ENCODE measurements around the gene LLCFC1. TPM values are rescaled to one million over a fixed set of nuclear protein-coding genes. Genes with fewer than 3 reads are reported as not detected.

LLCFC1 gene
- total and polyA plus RNA-seq, 2 of the 8 experiments (the other 6 are each of a cell fraction or from before 2014, with no cell fraction given) = not detected

GRCh38 chr7:142894985-142895593 is 44.2 kb upstream of the LLCFC1 start:
- Histone ChIP-seq H3K4me2 (ENCODE audit: insufficient read depth in 1 of 2, low read depth in 2 of 2, low read length in 2 of 2) (no peak overlapping the region), H4K20me1 (replicated peaks in 1 of 2; ENCODE audit: control insufficient read depth in 1 of 2, insufficient read depth in 2 of 2, low read length in 2 of 2) (peaks cover 0 to 7% of the 10 kb centered on the region in 2 experiments), H3K56ac (replicated peaks; ENCODE audit: insufficient read length, low read depth, low read length) (no peak overlapping the region), H4K8ac (ENCODE audit: extremely low read depth, insufficient read depth, low read length) (no peak overlapping the region), H2BK15ac (ENCODE audit: low read length) (no peak overlapping the region), H2AK5ac (ENCODE audit: low read depth, low read length) (no peak overlapping the region), H2BK5ac (ENCODE audit: low read depth, low read length) (no peak overlapping the region), H3K9me3 (ENCODE audit: insufficient read depth in 2 of 2, low read depth in 1 of 2, low read length in 1 of 2) (no peaks in the 10 kb centered on the region), H2BK12ac (ENCODE audit: low read depth, low read length) (no peak overlapping the region), H3K4ac (replicated peaks; ENCODE audit: insufficient read length, low read depth, low read length) (no peak overlapping the region), H3K4me1 (replicated peaks in 1 of 4; ENCODE audit: control insufficient read depth in 3 of 4, insufficient read depth in 4 of 4, low read length in 3 of 4) (peaks cover 0 to 3% (median 0%) of the 10 kb centered on the region in 4 experiments; a peak in 1 of 7 replicates), H3K23ac (ENCODE audit: insufficient read length) (no peak overlapping the region), H3K18ac (ENCODE audit: extremely low read depth, low read length) (no peak overlapping the region), H3K79me2 (ENCODE audit: control insufficient read depth in 1 of 2, insufficient read depth in 2 of 2, low read length in 2 of 2) (no peaks in the 10 kb centered on the region), H2BK20ac (ENCODE audit: low read length) (no peak overlapping the region), H3K14ac (ENCODE audit: insufficient read length) (no peak overlapping the region), H4K91ac (replicated peaks; ENCODE audit: insufficient read length, low read length) (no peak overlapping the region), H2BK120ac (replicated peaks; ENCODE audit: low read depth, low read length) (no peak overlapping the region), H2AFZ (ENCODE audit: low read length) (no peak overlapping the region), H3K27me3 (replicated peaks in 1 of 4; ENCODE audit: control insufficient read depth in 3 of 4, extremely low read depth in 1 of 4, insufficient read depth in 3 of 4, low read length in 3 of 4) (no peaks in the 10 kb centered on the region; a peak in 1 of 7 replicates), H3K27ac (ENCODE audit: low read depth, low read length) (no peak overlapping the region), H3K79me1 (ENCODE audit: low read depth, low read length) (no peaks in the 10 kb centered on the region), H3K36me3 (ENCODE audit: control insufficient read depth in 2 of 4, insufficient read depth in 4 of 4, low read length in 3 of 4) (no peaks in the 10 kb centered on the region), H3K4me3 (ENCODE audit: extremely low read depth in 1 of 4, insufficient read depth in 2 of 4, low read depth in 3 of 4, low read length in 4 of 4) (no peak overlapping the region), H4K5ac (ENCODE audit: insufficient read length, low read depth, low read length) (no peak overlapping the region), H3K9ac (replicated peaks in 1 of 4; ENCODE audit: extremely low read depth in 1 of 4, low read depth in 3 of 4, low read length in 3 of 4) (no peak overlapping the region), H3K23me2 (ENCODE audit: low read depth, low read length) (peaks cover 6% of the 10 kb centered on the region; the same call in 1 of the 2 replicates)
- WGBS, 2 experiments (ENCODE audit: extremely low coverage in 1 of 2, insufficient coverage in 1 of 2, insufficient read length in 1 of 2, insufficient replicate concordance in 2 of 2, low coverage in 1 of 2, low lambda C conversion rate in 2 of 2, missing lambda C conversion rate in 1 of 2) = 81% methylated on average over 6 of the region's 6 CpGs; no CpG with 5 or more reads in 1 of the 2 experiments
- FAIRE-seq (no peak), DNase-seq (ENCODE audit: low read depth in 1 of 2, low spot score in 2 of 2) (no peak)
- ChIA-PET POLR2A (ENCODE audit: partially characterized antibody) (no interaction called here), CTCF (ENCODE audit: partially characterized antibody) (interaction anchor here (0.7 to 8.2 kb wide), 11 partner anchors 14 to 114 kb away, joined by 3 to 69 read pairs (median 6); partner anchors contain the start of gene LLCFC1)
- TF ChIP-seq BACH1 (IDR thresholded peaks at IDR 0.05; ENCODE audit: low read length) (no peak), CBX8 (IDR thresholded peaks at IDR 0.05; ENCODE audit: borderline replicate concordance, low read depth, low read length) (no peak), GTF2F1 (IDR thresholded peaks at IDR 0.05; ENCODE audit: borderline replicate concordance, low read depth, low read length) (no peak), RAD21 (IDR thresholded peaks at IDR 0.05 in 1 of 2, conservative IDR thresholded peaks at IDR 0.05 in 1 of 2; ENCODE audit: low read depth in 2 of 2, low read length in 2 of 2) (no peak), CTBP2 (IDR thresholded peaks at IDR 0.05; ENCODE audit: borderline replicate concordance, insufficient read depth, insufficient read length, low read length) (no peak), HDAC2 (IDR thresholded peaks at IDR 0.05; ENCODE audit: borderline replicate concordance in 1 of 2, low read depth in 2 of 2, low read length in 2 of 2) (no peak), SIN3A (conservative IDR thresholded peaks at IDR 0.05 in 1 of 2, IDR thresholded peaks at IDR 0.05 in 1 of 2; ENCODE audit: low read depth in 1 of 2, low read length in 2 of 2) (no peak), RNF2 (IDR thresholded peaks at IDR 0.05; ENCODE audit: borderline replicate concordance, low read depth, low read length, missing control alignments, poor library complexity, severe bottlenecking) (no peak), GABPA (IDR thresholded peaks at IDR 0.05; ENCODE audit: borderline replicate concordance, insufficient read depth, low read length) (no peak), RBBP5 (IDR thresholded peaks at IDR 0.05; ENCODE audit: borderline replicate concordance, low read depth, low read length) (no peak), SRF (IDR thresholded peaks at IDR 0.05; ENCODE audit: low read depth, low read length) (no peak)
